ENCODE data around the gene CCDC40. TPM values are rescaled to one million over a fixed set of nuclear protein-coding genes. Genes with fewer than 3 reads are reported as not detected.

CCDC40 gene
- total and polyA plus RNA-seq, 10 of the 15 experiments (the other 5 are each of a cell fraction or from before 2014, with no cell fraction given), result 0.06 to 0.10 TPM; not detected in 8

GRCh38 chr17:80025140-80025539 is 11.3 kb upstream of the CCDC40 start:
- Histone ChIP-seq H3K27ac (ENCODE audit: control insufficient read depth, insufficient read depth) (no peak overlapping the region), H3K9ac (ENCODE audit: control insufficient read depth, insufficient read depth, low read length) (no peak overlapping the region), H3K36me3 (ENCODE audit: control insufficient read depth in 2 of 2, insufficient read depth in 2 of 2, low read length in 1 of 2) (no peaks in the 10 kb centered on the region), H2AFZ (ENCODE audit: control insufficient read depth, low read depth, low read length) (no peak overlapping the region), H3K9me3 (replicated peaks; ENCODE audit: control insufficient read depth, insufficient read depth, low read length) (no peaks in the 10 kb centered on the region), H3K4me2 (ENCODE audit: control insufficient read depth, insufficient read depth) (no peak overlapping the region), H3K79me2 (ENCODE audit: control insufficient read depth, insufficient read depth, low read length) (no peaks in the 10 kb centered on the region), H3K27me3 (replicated peaks in 1 of 2; ENCODE audit: control insufficient read depth in 2 of 2, insufficient read depth in 2 of 2, low read length in 1 of 2) (no peaks in the 10 kb centered on the region; a peak in 1 of 4 replicates), H4K20me1 (ENCODE audit: control insufficient read depth, insufficient read depth) (no peaks in the 10 kb centered on the region), H3K4me1 (ENCODE audit: control insufficient read depth, insufficient read depth, low read length) (no peaks in the 10 kb centered on the region), H3K4me3 (no peak overlapping the region)
- POLR2A ChIA-PET, result no interaction called here
- intact Hi-C loops (cut with micrococcal nuclease; ENCODE audit: unreplicated experiment), result no loop called here
- TF ChIP-seq EZH2 (IDR thresholded peaks at IDR 0.05; ENCODE audit: borderline replicate concordance, control insufficient read depth, low read depth, low read length), result no peak
- TF ChIP-seq NR2C1 (IDR thresholded peaks at IDR 0.05), result no peak
- TF ChIP-seq NBN (IDR thresholded peaks at IDR 0.05), result no peak
- TF ChIP-seq BHLHE40 (IDR thresholded peaks at IDR 0.05; ENCODE audit: borderline replicate concordance in 1 of 2, low read depth in 2 of 2, low read length in 1 of 2), result no peak
- no peak for TF ChIP-seq ELK1 (IDR thresholded peaks at IDR 0.05; ENCODE audit: low read depth, low read length)
- no peak for TF ChIP-seq LARP7 (IDR thresholded peaks at IDR 0.05)
- peak; percentile 3 for TF ChIP-seq BCL3 (IDR thresholded peaks at IDR 0.05; ENCODE audit: borderline replicate concordance, insufficient read depth, low read depth, low read length, poor library complexity, severe bottlenecking)
- no peak for FAIRE-seq
- CTCF ChIA-PET, result no interaction called here
- 53% methylated on average over 11 of the region's 11 CpGs for WGBS (ENCODE audit: insufficient coverage, insufficient replicate concordance, low lambda C conversion rate, missing lambda C conversion rate)
- SMC1A ChIA-PET (ENCODE audit: uncharacterized antibody, unreplicated experiment), result no interaction called here
- no peak for DNase-seq (ENCODE audit: low read depth, low spot score)
- no TSS peak for BruUV-seq (replicated peaks)
- in situ Hi-C loops (cut with MboI), result no loop called here
- ATAC-seq, result no peak
- RAD21 ChIA-PET (ENCODE audit: unreplicated experiment), result no interaction called here
